GM18909 (cell line): ENCODE data around the gene DOCK9.
"Not testable (repeated sequence)": the region's sequence is repeated elsewhere in the genome, so short reads cannot be mapped to it uniquely, and the experiment has no call there.

Experiments used
- ATAC-seq: cut with Tn5 transposase; IDR thresholded peaks from one replicate; pipeline ENCODE4 v1.9.1; 2021; ENCODE audit warnings: mild to moderate bottlenecking; ENCODE audit not compliant: unreplicated experiment, poor library complexity

Gene DOCK9

GRCh38 chr13:98831236-98831635, 146.6 kb downstream of the DOCK9 start:
- no peak for ATAC-seq

GRCh38 chr13:98829541-98829940, 148.3 kb downstream of the DOCK9 start:
- no peak for ATAC-seq

DNA sequence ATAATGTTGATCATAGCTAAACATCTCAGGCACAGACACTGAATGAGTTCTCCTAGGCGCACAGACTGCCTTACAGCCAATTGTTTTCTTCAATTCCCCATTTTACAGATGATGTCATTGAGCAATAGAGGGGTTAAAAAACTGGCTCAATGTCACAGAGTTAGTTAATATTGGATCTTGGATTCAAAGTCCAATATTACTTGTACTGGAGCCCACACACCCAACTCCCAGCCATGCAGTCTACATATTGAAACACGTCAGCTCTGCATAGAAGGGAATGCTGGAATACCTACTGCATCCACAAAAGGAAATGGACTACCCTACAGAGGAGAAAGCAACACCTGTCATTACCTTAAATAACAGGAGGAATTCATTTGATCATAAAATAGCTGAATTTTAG, 149.2 kb downstream of the DOCK9 start:
- ATAC-seq: no peak

DNA sequence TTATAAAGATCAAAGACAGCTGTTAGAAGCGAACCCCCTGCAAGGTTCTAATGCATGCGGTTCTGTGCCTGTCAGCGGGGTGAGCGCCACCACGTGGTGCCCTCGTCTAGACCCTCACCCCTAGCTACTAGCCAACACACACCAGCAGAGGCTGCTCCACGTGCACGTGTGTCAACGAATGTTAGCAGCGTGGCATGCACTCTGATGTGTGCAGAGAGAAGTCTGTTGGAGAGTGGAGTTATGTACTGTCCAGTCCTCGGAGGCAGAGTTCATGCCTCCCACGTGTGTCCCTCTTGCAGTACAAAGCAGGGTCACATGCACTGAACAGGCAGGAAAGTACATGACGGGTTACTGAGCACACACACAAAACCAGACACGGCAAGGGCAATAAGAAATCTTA, 150.4 kb downstream of the DOCK9 start:
- ATAC-seq: no peak

GRCh38 chr13:98826146-98826545, 151.7 kb downstream of the DOCK9 start:
- no peak for ATAC-seq

DNA sequence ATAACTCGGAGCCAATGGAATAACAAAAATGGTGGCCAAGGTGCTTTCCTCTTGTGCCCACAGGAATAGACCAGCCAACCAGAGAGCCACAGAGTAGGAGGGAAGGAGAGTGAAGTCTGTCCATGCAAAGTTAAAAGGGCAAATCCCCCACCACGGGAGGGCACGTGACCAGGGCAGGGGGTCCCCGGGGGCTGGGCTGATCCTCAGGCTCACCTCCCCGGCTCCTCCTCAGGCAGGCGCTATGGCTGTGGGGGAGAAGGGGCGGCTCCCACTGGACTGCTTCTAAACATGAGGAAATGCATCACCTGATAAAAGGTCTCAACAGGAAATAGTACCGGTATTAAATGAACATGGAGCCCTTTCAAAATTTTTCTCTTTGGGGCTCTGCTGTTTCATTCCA, 152.2 kb downstream of the DOCK9 start:
- no peak for ATAC-seq

- no peak for ATAC-seq
These were observed 153.3 kb downstream of the DOCK9 start for GRCh38 chr13:98824376-98825160.

DNA sequence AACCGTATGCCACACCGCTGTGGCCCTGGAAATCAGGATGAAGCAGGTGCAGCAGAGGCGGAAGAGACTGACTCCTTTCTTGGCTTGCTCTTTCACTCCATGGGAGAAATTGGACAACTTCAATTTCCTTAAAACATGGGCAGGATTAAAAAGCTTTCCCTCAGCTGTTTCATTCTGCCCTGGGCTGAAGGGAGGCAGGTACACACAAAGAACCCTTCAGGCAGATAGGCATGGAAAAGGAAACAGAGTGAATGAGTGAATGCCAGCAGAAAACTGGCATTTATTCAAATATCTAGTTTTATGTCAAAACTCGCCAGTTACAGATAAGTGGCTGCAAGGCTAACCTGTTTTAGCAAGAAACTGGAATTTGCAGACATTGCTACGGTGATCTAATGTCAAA, 154.4 kb downstream of the DOCK9 start:
- ATAC-seq: no peak

GRCh38 chr13:98822225-98822606, 155.6 kb downstream of the DOCK9 start:
- no peak for ATAC-seq

- no peak for ATAC-seq
These were observed 156.3 kb downstream of the DOCK9 start for GRCh38 chr13:98821372-98822224.

GRCh38 chr13:98820744-98821371, 157.0 kb downstream of the DOCK9 start:
- ATAC-seq: no peak

GRCh38 chr13:98820300-98820699, 157.6 kb downstream of the DOCK9 start:
- no peak for ATAC-seq

DNA sequence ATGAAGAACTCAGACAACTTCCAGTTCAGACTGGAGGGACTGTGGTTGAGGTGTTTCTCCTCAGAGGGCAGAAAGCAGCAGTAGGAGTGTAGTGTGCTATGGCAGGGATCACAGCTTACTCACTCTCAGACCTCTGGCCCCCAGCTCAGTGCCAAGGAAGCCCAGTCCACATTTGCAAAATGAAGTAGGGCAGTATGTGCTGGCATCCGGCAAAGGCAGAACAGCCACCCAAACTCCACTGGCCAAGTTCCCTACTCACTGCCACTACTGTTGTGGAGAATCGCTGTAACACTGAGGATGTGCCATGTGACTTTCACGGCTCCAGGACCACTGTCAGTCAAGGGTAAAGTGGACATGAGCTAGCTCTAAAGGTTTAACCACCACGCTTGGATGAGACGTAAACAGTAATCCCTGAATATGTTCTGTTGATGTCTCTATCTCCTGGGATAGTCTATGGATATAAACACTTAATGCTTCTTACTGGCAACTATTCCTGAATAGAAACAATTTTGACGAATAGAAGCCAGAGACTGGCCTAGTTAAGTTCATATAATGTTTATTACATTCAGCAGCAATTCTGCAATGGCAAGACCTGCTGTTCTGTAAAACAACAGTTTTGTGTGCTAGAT, 158.4 kb downstream of the DOCK9 start:
- no peak for ATAC-seq

- ATAC-seq: no peak
These were observed 161.5 kb downstream of the DOCK9 start for GRCh38 chr13:98816406-98816805.

GRCh38 chr13:98813993-98814392, 163.9 kb downstream of the DOCK9 start:
- ATAC-seq: no peak

- not testable (repeated sequence) for ATAC-seq
These were observed 165.6 kb downstream of the DOCK9 start for GRCh38 chr13:98812186-98812790.

DNA sequence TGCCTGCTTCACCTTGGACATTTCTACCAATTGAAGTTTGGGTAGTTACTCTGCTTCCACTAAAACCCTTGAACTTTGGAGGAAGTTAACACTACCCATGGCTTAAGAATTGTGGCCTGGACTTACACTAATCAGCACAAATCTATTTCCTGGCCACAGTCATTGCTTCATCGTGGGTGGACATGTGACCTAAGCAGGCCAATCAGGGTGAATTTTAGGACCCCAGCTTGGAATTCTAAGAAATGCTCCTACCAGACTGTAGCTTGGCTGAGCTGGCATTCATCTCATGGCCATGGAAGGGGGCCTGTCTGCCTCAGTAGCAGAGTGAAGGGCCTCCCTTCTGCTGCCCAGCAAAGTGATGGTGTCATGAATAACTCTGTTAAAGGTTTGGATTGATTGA, 167.1 kb downstream of the DOCK9 start:
- ATAC-seq: no peak

- ATAC-seq: no peak
These were observed 168.5 kb downstream of the DOCK9 start for GRCh38 chr13:98809345-98809777.

DNA sequence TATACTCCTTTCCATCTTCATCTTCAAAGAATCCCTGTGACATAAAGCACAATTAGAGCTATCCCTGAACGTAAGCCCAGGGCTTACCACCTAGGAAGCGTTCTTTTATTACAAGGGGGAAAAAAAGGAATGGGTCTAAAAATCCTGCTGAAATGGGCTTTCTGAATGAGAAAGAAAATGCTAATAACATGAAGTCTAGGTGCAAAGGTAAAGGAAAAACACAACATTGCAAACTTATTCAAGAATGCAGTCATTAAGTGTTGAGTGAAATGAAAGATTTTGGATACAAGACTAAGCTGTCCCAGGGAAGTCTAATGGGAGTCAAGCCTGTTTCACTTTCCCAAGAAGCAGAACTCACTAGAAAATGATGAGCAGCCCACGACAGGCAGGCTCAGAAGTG, 170.1 kb downstream of the DOCK9 start:
- no peak for ATAC-seq

- no peak for ATAC-seq
These were observed 173.5 kb downstream of the DOCK9 start for GRCh38 chr13:98804336-98804855.
